Body of pancreas (tissue), 4 donors: ENCODE measurements around the gene GRIK4. TPM values are rescaled to one million over a fixed set of nuclear protein-coding genes. Genes with fewer than 3 reads are reported as not detected.

ENCODE experiments used
- ATAC-seq: fragments of 150-250 bp; one replicate; pipeline ENCODE4 v1.9.1; 2016
- DNase-seq, 4 donors: peaks; one replicate each; pipeline ENCODE4 v3.0.0-alpha.2; 2019
- H3K27ac ChIP-seq, 4 donors: fragments of 200-600 bp; sonication (generic); 1 replicate in 3 of 4; 2 replicates in 1 of 4; pipeline versions ENCODE4 v1.5.1 to v1.6.1; 2016 to 2019; ENCODE audit warnings: mild to moderate bottlenecking in 1 of 4, mixed read lengths in 1 of 4, moderate library complexity in 1 of 4
- H3K27me3 ChIP-seq, 2 donors: fragments of 200-600 bp; sonication (generic); one replicate each; pipeline ENCODE4 v1.6.0; 2016; ENCODE audit warnings: mild to moderate bottlenecking in 1 of 2
- H3K36me3 ChIP-seq, 2 donors: fragments of 200-600 bp; sonication (generic); replicated peaks in 1 of 2; 2 replicates each; pipeline ENCODE4 v1.5.1; 2016; ENCODE audit warnings: low read depth in 2 of 2; ENCODE audit not compliant: insufficient read depth in 1 of 2
- H3K4me1 ChIP-seq: fragments of 200-600 bp; sonication (generic); one replicate; pipeline ENCODE4 v1.6.0; 2016
- H3K4me3 ChIP-seq, 2 donors: fragments of 200-600 bp; sonication (generic); 1 replicate in 1 of 2; 2 replicates in 1 of 2; pipeline ENCODE4 v1.5.1; 2016 to 2019
- H3K9me3 ChIP-seq, 3 donors: fragments of 200-600 bp; sonication (generic); 1 replicate in 2 of 3; 2 replicates in 1 of 3; pipeline ENCODE4 v1.5.1; 2016
- POLR2A ChIP-seq, 3 donors: fragments of 450-650 bp; IDR thresholded peaks; one replicate each; pipeline ENCODE4 v1.6.1; 2016; ENCODE audit warnings: antibody characterized with exemption in 3 of 3, mild to moderate bottlenecking in 2 of 3
- WGBS, 2 donors: methylation state at CpG; one replicate each; pipeline ENCODE4 v1.1.5; 2017; 5-methylcytosine and 5-hydroxymethylcytosine counted together
- intact Hi-C: fragments of 100-400 bp; cut with DNase I; formaldehyde crosslinking; loops from one replicate; pipeline ENCODE4 v1.15.1; 2023
- total RNA-seq, 2 donors: library from RNA; depleted of rRNA; stranded (reverse); fragments of >200 nt; gene quantifications; one replicate each; pipeline ENCODE4 v1.1.0, GENCODE V29; 2016
- TF ChIP-seq, protein P1 (sequence below), 7 experiments: fragments of 450-650 bp in 4 of 7; fragments of 200-600 bp in 3 of 7; sonication (generic) in 3 of 7; IDR thresholded peaks; one replicate each; pipeline ENCODE4 v1.5.1; 2016 to 2019; ENCODE audit warnings: antibody characterized with exemption in 7 of 7

Gene GRIK4
- total RNA-seq, 2 donors from 2014 or later: not detected

DNA sequence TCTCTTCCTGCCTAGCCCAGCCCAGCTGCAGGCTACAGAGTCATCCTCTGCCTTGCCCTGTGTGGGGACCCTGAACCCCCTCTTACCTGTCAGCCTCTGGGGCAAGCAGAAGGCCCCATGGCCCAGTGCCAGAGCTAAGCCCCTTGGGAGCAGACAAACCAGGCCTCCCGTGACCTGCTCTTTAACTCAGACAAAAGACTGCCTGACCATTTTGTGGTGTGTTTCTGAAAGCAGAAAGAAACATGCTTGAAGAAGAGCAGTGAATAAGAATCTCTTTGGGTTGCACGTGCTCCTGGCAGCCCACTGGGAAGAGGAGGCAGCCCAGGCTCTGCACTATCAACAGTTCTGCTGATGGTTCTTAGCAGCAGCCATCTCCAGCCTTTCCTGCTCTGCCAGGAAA, 118.6 kb downstream of the GRIK4 start:
- H3K4me1 ChIP-seq: no peaks in the 10 kb centered on the region
- 40% methylated on average over 2 of the region's 2 CpGs; no CpG with 5 or more reads in 1 of the 2 donors for WGBS, 2 donors
- no peak overlapping the region for H3K27ac ChIP-seq
- no peaks in the 10 kb centered on the region for H3K36me3 ChIP-seq
- intact Hi-C loops: no loop called here
- TF ChIP-seq, protein P1, sequence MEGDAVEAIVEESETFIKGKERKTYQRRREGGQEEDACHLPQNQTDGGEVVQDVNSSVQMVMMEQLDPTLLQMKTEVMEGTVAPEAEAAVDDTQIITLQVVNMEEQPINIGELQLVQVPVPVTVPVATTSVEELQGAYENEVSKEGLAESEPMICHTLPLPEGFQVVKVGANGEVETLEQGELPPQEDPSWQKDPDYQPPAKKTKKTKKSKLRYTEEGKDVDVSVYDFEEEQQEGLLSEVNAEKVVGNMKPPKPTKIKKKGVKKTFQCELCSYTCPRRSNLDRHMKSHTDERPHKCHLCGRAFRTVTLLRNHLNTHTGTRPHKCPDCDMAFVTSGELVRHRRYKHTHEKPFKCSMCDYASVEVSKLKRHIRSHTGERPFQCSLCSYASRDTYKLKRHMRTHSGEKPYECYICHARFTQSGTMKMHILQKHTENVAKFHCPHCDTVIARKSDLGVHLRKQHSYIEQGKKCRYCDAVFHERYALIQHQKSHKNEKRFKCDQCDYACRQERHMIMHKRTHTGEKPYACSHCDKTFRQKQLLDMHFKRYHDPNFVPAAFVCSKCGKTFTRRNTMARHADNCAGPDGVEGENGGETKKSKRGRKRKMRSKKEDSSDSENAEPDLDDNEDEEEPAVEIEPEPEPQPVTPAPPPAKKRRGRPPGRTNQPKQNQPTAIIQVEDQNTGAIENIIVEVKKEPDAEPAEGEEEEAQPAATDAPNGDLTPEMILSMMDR (IDR thresholded peaks at IDR 0.05): no peak
- no peak for TF ChIP-seq POLR2A (IDR thresholded peaks at IDR 0.05)
- DNase-seq (no peak), ATAC-seq (no peak)
- no peaks in the 10 kb centered on the region for H3K27me3 ChIP-seq
- H3K4me3 ChIP-seq: no peak overlapping the region
- no peaks in the 10 kb centered on the region for H3K9me3 ChIP-seq

DNA sequence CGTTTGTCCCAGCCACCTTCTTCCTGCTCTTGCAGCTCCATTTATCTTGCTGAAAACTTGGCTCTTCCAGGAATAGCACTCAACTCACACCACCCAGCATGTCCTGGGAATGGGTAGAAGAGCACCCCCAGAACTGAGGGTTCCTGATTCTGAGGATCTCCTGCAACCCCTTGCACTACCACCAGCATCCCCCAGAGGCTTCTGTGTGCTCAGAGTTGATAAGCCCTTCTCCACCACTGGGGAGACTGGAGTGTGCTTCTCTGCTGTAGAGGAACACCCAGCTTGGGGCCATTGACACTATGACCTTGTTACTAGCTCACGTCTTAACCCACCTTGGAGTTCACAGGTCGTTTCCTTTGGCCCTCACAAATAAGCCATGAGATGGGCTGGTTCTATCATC, 121.0 kb downstream of the GRIK4 start:
- Histone ChIP-seq H3K27ac (no peak overlapping the region), H3K4me3 (no peak overlapping the region), H3K27me3 (no peaks in the 10 kb centered on the region), H3K4me1 (no peaks in the 10 kb centered on the region), H3K36me3 (no peaks in the 10 kb centered on the region), H3K9me3 (no peaks in the 10 kb centered on the region)
- intact Hi-C loops: no loop called here
- 26 to 30% methylated on average over 3 of the region's 3 CpGs for WGBS, 2 donors
- no peak for ATAC-seq
- TF ChIP-seq POLR2A (IDR thresholded peaks at IDR 0.05): no peak
- TF ChIP-seq, protein P1 (IDR thresholded peaks at IDR 0.05): no peak
- DNase-seq: no peak

DNA sequence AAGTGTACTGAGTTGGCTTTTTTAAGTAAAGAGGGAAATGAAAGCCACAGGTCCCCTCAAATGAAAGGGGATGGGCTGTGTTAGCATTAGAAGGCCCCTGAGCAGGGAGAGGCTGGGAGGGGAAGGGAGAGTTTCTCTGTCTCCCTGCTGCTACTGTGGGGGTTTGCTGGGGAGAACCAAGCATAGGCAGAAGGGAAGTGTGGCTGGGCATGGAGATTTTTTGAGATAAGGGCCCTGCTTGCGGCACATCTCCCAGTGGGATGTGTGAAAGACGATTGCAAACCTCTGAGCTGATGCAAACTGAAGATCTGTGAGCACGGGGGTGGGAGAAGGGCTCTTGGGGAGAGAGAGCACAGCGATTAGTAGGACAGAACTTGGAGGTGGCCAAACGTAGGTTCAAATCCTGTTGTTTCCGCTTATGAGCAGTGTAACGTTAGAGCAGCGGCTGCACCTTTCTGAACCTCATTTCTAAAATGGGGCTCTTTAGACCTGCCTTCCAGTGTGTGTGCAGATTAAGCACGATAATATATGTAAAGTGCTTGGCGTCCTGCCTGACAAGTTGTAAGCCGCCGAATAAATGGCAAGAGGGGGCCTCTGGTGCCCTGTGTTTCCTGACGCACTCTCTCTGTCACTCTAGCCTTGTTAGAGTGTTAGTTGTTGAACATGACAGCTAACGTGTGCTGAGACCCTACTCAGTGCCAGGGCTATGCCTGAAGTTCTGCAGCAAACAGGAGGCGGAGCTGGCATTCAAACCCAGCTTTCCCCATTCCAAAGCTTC, 122.3 kb downstream of the GRIK4 start:
- no peak overlapping the region for H3K27ac ChIP-seq
- 38 to 55% methylated on average over 15 of the region's 15 CpGs for WGBS, 2 donors

DNA sequence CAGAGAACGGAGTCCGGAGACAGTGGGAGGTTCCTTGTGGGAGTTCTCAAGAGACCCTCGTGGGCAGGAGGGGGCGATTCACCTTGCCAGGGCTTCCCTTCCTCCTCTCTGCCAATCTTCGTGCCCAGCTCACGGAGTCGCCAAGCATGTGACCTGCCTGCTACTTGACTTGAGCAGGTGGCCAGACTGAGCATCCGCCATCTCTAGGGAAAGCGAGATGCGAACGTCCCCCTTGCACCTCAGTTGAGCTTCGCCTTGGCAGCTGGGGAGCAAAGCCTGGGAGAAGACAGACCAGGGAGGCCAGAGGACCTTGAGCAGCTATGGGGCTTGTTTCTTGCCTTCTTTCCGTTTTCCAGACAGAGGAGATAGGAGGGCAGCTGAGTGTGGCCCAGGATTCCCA, 123.2 kb downstream of the GRIK4 start:
- H3K4me3 ChIP-seq: no peak overlapping the region
- DNase-seq (no peak), ATAC-seq (no peak)
- intact Hi-C loops: no loop called here
- no peak overlapping the region for H3K27ac ChIP-seq
- TF ChIP-seq POLR2A (IDR thresholded peaks at IDR 0.05): no peak
- WGBS, 2 donors: 60 to 69% methylated on average over 12 to 13 of the region's 13 CpGs
- no peaks in the 10 kb centered on the region for H3K36me3 ChIP-seq
- H3K4me1 ChIP-seq: no peaks in the 10 kb centered on the region
- H3K27me3 ChIP-seq: no peaks in the 10 kb centered on the region
- H3K9me3 ChIP-seq: no peaks in the 10 kb centered on the region

More for the DNA sequence above, 122.3 kb downstream of the GRIK4 start:
- Histone ChIP-seq H3K27me3 (no peaks in the 10 kb centered on the region), H3K4me3 (no peak overlapping the region), H3K9me3 (no peaks in the 10 kb centered on the region), H3K4me1 (no peaks in the 10 kb centered on the region), H3K36me3 (no peaks in the 10 kb centered on the region)
- TF ChIP-seq, protein P1 (IDR thresholded peaks at IDR 0.05): no peak
- no peak for TF ChIP-seq POLR2A (IDR thresholded peaks at IDR 0.05)
- intact Hi-C loops: no loop called here
- no peak for ATAC-seq
- no peak for DNase-seq

DNA sequence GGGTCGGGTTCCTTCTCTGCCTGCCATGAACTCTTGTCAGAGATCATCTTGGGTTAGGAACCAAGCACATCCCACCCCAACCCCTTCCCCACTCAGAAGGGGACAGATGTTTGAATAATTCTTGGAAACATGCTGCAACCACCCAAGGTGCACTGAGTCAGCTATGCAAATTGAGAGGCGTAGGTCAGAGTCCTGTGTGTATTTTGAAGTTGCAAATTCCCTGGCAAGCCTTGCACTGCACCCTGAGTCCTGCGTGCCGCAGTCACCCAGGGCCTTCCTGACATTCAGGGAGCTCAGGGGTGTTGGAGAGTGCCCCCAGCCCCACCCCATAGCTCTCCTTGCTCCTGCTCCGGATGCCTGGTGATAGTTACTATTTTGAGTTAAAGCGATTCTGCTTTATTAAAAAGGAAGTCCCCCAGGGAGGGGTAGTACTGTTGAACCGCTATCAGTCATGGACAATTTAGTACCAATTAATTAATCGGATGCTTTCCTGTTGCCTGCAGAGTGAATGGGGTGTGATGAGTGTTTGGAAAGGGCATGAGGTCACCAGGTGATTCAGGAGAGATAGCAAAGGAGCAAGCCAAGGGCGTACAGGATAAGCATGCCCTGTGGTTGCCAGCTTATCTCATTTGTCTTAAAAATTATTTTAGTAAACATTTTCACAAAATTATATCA, 123.7 kb downstream of the GRIK4 start:
- no peaks in the 10 kb centered on the region for H3K9me3 ChIP-seq
- no peaks in the 10 kb centered on the region for H3K4me1 ChIP-seq
- ATAC-seq: no peak
- WGBS, 2 donors: 33 to 49% methylated on average over 8 to 9 of the region's 9 CpGs
- H3K27me3 ChIP-seq: no peaks in the 10 kb centered on the region
- intact Hi-C loops: no loop called here
- DNase-seq: no peak
- no peak overlapping the region for H3K27ac ChIP-seq
- no peaks in the 10 kb centered on the region for H3K36me3 ChIP-seq
- H3K4me3 ChIP-seq: no peak overlapping the region
- TF ChIP-seq, protein P1 (IDR thresholded peaks at IDR 0.05): no peak
- no peak for TF ChIP-seq POLR2A (IDR thresholded peaks at IDR 0.05)
